Calu3 (cell line): Measurements from ENCODE around the gene GYPC. TPM values are rescaled to one million over a fixed set of nuclear protein-coding genes. Genes with fewer than 3 reads are reported as not detected.

ENCODE experiments used
- BruUV-seq: library from RNA; stranded (reverse); fragments of 400-500 nt; replicated peaks from 2 replicates; lab custom pipeline; 2021; lab: Mats Ljungman, UMichigan
- CTCF ChIA-PET: fragments of 300-600 bp; sonication (Branson Sonifier 250); formaldehyde crosslinking; loops from one replicate; lab custom pipeline; 2022; ENCODE audit warnings: antibody characterized with exemption; lab: Charles Lee
- DNase-seq: peaks from one replicate; pipeline ENCODE4 v3.0.0; 2022
- H3K27ac Mint-ChIP-seq: one replicate; pipeline ENCODE4 v1.8.0; 2022; ENCODE audit warnings: mixed read lengths; ENCODE audit not compliant: unreplicated experiment
- H3K27me3 Mint-ChIP-seq: one replicate; pipeline ENCODE4 v1.8.0; 2022; ENCODE audit warnings: mixed read lengths; ENCODE audit not compliant: unreplicated experiment
- H3K36me3 Mint-ChIP-seq: one replicate; pipeline ENCODE4 v1.8.0; 2022; ENCODE audit warnings: mild to moderate bottlenecking, moderate library complexity, mixed read lengths; ENCODE audit not compliant: insufficient read depth, unreplicated experiment
- H3K4me1 Mint-ChIP-seq: one replicate; pipeline ENCODE4 v1.8.0; 2022; ENCODE audit warnings: mild to moderate bottlenecking, low read depth, mixed read lengths; ENCODE audit not compliant: unreplicated experiment
- H3K4me3 Mint-ChIP-seq: one replicate; pipeline ENCODE4 v1.8.0; 2022; ENCODE audit warnings: mild to moderate bottlenecking, low read depth, moderate library complexity, mixed read lengths; ENCODE audit not compliant: unreplicated experiment
- H3K9me3 Mint-ChIP-seq: one replicate; pipeline ENCODE4 v1.8.0; 2022; ENCODE audit warnings: low read depth, mixed read lengths; ENCODE audit not compliant: unreplicated experiment
- intact Hi-C: fragments of 100-400 bp; cut with micrococcal nuclease; formaldehyde crosslinking; loops from one replicate; pipeline ENCODE4 v1.10.0; 2022; ENCODE audit not compliant: unreplicated experiment
- total RNA-seq: library from RNA; stranded (reverse); gene quantifications from 2 replicates; pipeline ENCODE4 v1.2.3, GENCODE V29; 2022
- TF ChIP-seq, protein P1 (sequence below): fragments of 200-600 bp; IDR thresholded peaks from one replicate; pipeline ENCODE4 v1.8.0; 2022; ENCODE audit warnings: antibody characterized with exemption; ENCODE audit not compliant: unreplicated experiment

The GYPC gene
- total RNA-seq, 1 experiment from 2014 or later = not detected

- BruUV-seq = no TSS peak
- Mint-ChIP-seq H3K4me1 (no peaks in the 10 kb centered on the region), H3K27ac (no peak overlapping the region), H3K27me3 (no peaks in the 10 kb centered on the region), H3K4me3 (no peak overlapping the region), H3K36me3 (no peaks in the 10 kb centered on the region), H3K9me3 (peaks cover 9% of the 10 kb centered on the region)
- intact Hi-C loops = no loop called here
- DNase-seq = no peak
- CTCF ChIA-PET = no interaction called here
- TF ChIP-seq, protein P1, sequence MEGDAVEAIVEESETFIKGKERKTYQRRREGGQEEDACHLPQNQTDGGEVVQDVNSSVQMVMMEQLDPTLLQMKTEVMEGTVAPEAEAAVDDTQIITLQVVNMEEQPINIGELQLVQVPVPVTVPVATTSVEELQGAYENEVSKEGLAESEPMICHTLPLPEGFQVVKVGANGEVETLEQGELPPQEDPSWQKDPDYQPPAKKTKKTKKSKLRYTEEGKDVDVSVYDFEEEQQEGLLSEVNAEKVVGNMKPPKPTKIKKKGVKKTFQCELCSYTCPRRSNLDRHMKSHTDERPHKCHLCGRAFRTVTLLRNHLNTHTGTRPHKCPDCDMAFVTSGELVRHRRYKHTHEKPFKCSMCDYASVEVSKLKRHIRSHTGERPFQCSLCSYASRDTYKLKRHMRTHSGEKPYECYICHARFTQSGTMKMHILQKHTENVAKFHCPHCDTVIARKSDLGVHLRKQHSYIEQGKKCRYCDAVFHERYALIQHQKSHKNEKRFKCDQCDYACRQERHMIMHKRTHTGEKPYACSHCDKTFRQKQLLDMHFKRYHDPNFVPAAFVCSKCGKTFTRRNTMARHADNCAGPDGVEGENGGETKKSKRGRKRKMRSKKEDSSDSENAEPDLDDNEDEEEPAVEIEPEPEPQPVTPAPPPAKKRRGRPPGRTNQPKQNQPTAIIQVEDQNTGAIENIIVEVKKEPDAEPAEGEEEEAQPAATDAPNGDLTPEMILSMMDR = no peak
Observed at GRCh38 chr2:126623000-126623399, 33.0 kb upstream of the GYPC start.

DNA sequence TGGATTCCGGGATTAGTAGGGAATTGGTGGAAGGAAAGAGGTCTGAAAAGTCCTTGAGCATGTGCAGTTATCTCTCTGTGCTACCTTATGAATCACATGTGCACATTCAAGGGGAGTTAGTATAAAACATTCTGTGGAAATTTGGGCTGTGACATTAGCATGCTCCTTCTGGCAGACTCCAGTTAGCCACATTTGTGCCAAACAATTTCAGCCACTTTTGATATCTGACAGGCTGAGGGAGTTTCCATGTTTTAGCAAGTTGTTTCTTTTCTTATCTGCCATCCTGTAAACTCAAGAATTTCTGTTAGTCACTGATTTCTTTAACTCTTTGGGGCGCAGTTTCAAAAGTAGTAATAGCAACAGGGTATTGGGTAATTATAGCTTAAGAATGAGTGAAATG, 28.3 kb upstream of the GYPC start:
- TF ChIP-seq, protein P1 = no peak
- DNase-seq = no peak
- H3K4me3 Mint-ChIP-seq = no peak overlapping the region
- intact Hi-C loops = no loop called here
- no peak overlapping the region for H3K27ac Mint-ChIP-seq
- no peaks in the 10 kb centered on the region for H3K36me3 Mint-ChIP-seq
- no TSS peak for BruUV-seq
- CTCF ChIA-PET = no interaction called here
- H3K27me3 Mint-ChIP-seq = no peaks in the 10 kb centered on the region
- H3K9me3 Mint-ChIP-seq = peaks cover 7% of the 10 kb centered on the region
- H3K4me1 Mint-ChIP-seq = no peaks in the 10 kb centered on the region

GRCh38 chr2:126634273-126634861, 21.6 kb upstream of the GYPC start:
- H3K27me3 Mint-ChIP-seq = peaks cover 16% of the 10 kb centered on the region
- TF ChIP-seq, protein P1 = peak; percentile 58
- CTCF ChIA-PET = no interaction called here
- H3K27ac Mint-ChIP-seq = no peak overlapping the region
- intact Hi-C loops = no loop called here
- peak; percentile 50 for DNase-seq
- no peaks in the 10 kb centered on the region for H3K9me3 Mint-ChIP-seq
- H3K4me1 Mint-ChIP-seq = no peaks in the 10 kb centered on the region
- BruUV-seq = no TSS peak
- H3K36me3 Mint-ChIP-seq = no peaks in the 10 kb centered on the region
- no peak overlapping the region for H3K4me3 Mint-ChIP-seq

GRCh38 chr2:126635281-126635680, 20.7 kb upstream of the GYPC start:
- Mint-ChIP-seq H3K4me3 (no peak overlapping the region), H3K36me3 (no peaks in the 10 kb centered on the region), H3K27me3 (peaks cover 16% of the 10 kb centered on the region), H3K4me1 (no peaks in the 10 kb centered on the region), H3K9me3 (no peaks in the 10 kb centered on the region), H3K27ac (no peak overlapping the region)
- no TSS peak for BruUV-seq
- TF ChIP-seq, protein P1 = no peak
- CTCF ChIA-PET = no interaction called here
- intact Hi-C loops = no loop called here
- DNase-seq = no peak
